Hematopoietic multipotent progenitor cell treated with erythropoietin and hydrocortisone succinate and interleukin-3 and kit ligand, for 17 days (in vitro differentiated cells): Measurements from ENCODE around the gene HYAL4.
"Not testable (repeated sequence)": the region's sequence is repeated elsewhere in the genome, so short reads cannot be mapped to it uniquely, and the experiment has no call there.

ENCODE experiments used
- DNase-seq: peaks from one replicate; pipeline ENCODE4 v3.0.0-alpha.2; 2015; ENCODE audit warnings: low spot score

The HYAL4 gene

GRCh38 chr7:123844712-123845219, at the start of gene HYAL4:
Gene HYAL4 (plus strand): TSS chr7:123845169. CDS start chr7:123868274, 23,105 bp downstream.
- no peak for DNase-seq

DNA sequence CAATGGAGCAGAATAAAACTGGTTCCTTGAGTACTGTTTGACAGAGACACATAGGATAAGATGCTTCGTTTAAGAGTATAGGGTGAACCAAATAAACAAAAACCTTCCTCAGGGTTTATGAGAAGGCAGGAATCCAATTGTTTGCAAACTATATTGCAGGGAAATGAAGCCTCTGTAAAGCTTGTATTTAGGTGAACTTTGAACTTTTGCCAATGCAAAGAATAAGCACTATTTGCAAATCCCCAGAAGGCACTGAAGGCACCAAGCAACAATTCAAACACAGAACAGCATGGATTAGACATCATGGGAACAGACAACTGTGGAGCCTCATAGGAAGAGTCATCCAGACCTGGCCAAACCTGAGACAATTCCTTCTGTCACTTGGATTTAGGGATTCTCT, 49.1 kb upstream of the HYAL4 start:
- DNase-seq: no peak

GRCh38 chr7:123796568-123796967, 48.4 kb upstream of the HYAL4 start:
- DNase-seq: no peak

GRCh38 chr7:123797673-123798531, 47.1 kb upstream of the HYAL4 start:
- DNase-seq: no peak

- DNase-seq: no peak
These were observed 46.3 kb upstream of the HYAL4 start for GRCh38 chr7:123798532-123799188.

DNA sequence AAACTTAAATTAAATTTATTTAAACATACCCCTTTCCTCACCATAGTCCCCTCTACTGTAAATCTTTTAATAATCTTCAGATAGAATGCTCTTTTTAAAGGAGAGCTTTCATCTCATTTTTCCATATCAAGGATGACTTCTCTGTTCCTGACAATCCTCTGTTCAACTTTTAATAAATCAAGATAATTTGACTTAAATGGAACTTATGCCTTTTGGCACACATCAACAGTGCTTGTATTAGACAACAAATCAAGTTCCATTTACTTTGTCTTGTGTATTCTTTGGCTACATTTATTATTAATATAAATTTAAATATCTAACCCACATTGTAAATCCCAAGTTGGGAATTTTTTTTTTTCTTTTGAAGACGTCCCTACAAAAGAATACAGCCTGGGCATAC, 42.7 kb upstream of the HYAL4 start:
- DNase-seq: no peak

GRCh38 chr7:123805287-123805686, 39.7 kb upstream of the HYAL4 start:
- no peak for DNase-seq

GRCh38 chr7:123809471-123809870, 35.5 kb upstream of the HYAL4 start:
- no peak for DNase-seq

- no peak for DNase-seq
These were observed 33.9 kb upstream of the HYAL4 start for GRCh38 chr7:123811056-123811455.

DNA sequence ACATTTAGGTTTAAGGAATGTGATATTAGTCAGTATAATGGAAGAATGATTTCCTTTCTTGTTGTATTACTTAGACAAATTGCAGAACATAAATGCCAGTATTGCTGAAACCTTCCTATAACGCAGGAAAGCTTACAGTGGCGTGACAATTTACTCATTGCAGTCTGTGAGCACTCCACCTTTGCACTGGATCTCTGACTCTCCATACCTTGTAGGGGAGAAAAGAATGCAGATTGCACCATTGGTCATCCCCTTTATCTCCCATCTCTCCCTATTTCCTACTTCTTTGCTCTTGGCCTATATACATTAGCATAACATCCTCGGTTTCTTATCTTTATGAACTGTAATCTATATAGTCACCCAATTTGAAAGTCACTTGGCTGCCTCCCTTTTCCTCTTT, 28.1 kb upstream of the HYAL4 start:
- DNase-seq: no peak

- DNase-seq: no peak
These were observed 26.0 kb upstream of the HYAL4 start for GRCh38 chr7:123819001-123819400.

DNA sequence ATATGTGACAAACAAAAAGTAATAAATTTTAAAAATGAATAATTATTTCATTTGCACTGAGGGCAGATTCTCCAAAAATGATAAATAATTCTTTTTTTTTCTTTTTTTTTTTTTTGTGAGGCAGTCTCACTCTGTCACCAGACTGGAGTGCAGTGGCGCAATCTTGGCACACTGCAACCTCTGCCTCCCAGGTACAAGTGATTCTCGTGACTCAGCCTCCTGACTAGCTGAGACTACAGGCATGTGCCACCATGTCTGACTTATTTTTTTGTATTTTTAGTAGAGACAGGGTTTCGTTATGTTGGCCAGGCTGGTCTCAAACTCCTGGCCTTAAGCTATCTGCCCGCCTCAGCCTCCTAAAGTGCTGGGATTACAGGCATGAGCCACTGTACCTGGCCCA, 25.2 kb upstream of the HYAL4 start:
- DNase-seq: not testable (repeated sequence)

DNA sequence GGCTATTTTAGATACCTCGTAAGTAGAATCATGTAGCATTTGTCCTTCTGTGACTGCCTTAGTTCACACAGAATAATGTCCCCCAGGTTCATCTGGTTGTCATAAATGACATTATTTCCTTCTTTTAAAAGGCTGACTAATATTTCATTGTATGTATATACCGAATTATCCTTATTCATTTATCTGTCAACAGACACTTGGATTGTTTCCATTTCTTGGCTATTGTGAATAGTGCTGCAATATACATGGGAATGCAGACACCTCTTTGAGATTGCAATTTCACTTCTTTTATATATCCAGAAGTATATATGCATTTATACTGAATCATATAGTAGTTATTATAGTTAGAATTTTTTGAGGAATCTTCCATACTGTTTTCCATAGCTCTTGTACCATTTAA, 24.1 kb upstream of the HYAL4 start:
- DNase-seq: no peak

- no peak for DNase-seq
These were observed 23.6 kb upstream of the HYAL4 start for GRCh38 chr7:123821320-123821719.

GRCh38 chr7:123823898-123824753, 20.8 kb upstream of the HYAL4 start:
- no peak for DNase-seq

- DNase-seq: no peak
These were observed 20.3 kb upstream of the HYAL4 start for GRCh38 chr7:123824754-123825067.

DNA sequence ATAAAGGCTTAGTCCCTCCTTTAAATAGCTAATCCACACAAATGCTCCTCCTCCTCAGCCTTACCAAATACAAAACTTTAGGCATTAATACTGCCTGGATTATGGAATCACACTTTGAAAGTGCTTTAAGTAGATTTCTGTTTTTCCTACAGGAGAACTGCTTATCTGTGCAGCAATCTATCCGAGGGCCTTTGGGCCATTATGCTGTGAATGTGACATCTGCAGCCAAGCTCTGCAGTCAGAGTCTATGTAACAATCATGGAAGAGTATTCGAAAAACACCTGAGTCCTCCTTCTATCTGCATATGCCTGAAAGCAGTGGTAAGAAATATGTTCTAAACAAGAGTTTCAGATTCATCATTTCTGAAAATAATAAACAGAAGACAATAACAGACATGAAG, 16.2 kb upstream of the HYAL4 start:
- DNase-seq: no peak

- DNase-seq: no peak
These were observed 8.3 kb upstream of the HYAL4 start for GRCh38 chr7:123836656-123837055.

DNA sequence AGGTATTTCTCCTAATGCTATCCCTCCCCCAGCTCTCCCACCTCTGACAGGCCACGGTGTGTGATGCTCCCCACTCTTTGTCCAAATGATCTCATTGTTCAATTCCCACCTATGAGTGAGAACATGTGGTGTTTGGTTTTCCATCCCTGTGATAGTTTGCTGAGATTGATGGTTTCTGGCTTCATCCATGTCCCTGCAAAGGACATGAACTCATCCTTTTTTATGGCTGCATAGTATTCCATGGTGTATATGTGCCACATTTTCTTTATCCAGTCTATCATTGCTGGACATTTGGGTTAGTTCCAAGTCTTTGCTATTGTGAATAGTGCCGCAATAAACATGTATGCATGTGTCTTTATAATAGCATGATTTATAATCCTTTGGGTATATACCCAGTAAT, 5.9 kb upstream of the HYAL4 start:
- DNase-seq: not testable (repeated sequence)

DNA sequence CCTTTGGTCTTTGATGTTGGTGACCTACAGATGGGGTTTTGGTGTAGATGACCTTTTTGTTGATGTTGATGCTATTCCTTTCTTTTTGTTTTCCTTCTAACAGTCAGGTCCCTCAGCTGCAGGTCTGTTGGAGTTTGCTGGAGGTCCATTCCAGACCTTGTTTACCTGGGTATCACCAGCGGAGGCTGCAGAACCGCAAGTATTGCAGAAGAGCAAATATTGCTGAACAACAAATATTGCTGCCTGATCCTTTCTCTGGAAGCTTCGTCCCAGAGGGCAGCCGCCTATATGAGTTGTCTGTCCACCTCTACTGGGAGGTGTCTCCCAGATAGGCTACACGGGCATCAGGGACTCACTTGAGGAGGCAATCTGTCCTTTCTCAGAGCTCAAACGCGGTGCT, 827 bp upstream of the HYAL4 start:
- DNase-seq: not testable (repeated sequence)

DNA sequence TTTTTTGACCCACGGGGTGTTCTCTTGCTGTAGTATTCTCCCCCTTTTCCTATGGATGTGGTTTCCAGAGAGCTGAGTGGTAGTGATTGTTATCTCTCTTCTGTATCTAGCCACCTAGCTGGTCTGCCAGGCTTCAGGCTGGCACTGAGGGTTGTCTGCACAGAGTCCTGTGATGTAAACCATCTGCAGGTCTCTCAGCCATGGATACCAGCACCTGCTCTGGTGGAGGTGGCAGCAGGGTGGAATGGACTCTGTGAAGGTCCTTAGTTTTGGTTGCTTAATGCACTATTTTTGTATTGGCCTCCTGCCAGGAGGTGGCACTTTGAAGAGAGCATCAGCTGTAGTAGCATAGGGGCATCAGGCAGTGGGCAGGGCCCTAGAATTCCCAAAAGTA, 851 bp downstream of the HYAL4 start:
- DNase-seq: no peak

GRCh38 chr7:123846217-123846891, 1.4 kb downstream of the HYAL4 start:
- DNase-seq: no peak
